CD4-positive, alpha-beta T cell treated with Interleukin-15 for 4 hours (primary cell): ENCODE results near the gene AZU1.

ENCODE experiments used
- DNase-seq: peaks from one replicate; pipeline ENCODE4 v3.0.0-alpha.2; 2020; ENCODE audit warnings: low spot score

The AZU1 gene, protein sequence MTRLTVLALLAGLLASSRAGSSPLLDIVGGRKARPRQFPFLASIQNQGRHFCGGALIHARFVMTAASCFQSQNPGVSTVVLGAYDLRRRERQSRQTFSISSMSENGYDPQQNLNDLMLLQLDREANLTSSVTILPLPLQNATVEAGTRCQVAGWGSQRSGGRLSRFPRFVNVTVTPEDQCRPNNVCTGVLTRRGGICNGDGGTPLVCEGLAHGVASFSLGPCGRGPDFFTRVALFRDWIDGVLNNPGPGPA

GRCh38 chr19:827710-828321 lies at the start of gene AZU1:
AZU1 (plus strand) TSS chr19:827837; CDS start chr19:827847, 10 bp downstream.
- DNase-seq = no peak

DNA sequence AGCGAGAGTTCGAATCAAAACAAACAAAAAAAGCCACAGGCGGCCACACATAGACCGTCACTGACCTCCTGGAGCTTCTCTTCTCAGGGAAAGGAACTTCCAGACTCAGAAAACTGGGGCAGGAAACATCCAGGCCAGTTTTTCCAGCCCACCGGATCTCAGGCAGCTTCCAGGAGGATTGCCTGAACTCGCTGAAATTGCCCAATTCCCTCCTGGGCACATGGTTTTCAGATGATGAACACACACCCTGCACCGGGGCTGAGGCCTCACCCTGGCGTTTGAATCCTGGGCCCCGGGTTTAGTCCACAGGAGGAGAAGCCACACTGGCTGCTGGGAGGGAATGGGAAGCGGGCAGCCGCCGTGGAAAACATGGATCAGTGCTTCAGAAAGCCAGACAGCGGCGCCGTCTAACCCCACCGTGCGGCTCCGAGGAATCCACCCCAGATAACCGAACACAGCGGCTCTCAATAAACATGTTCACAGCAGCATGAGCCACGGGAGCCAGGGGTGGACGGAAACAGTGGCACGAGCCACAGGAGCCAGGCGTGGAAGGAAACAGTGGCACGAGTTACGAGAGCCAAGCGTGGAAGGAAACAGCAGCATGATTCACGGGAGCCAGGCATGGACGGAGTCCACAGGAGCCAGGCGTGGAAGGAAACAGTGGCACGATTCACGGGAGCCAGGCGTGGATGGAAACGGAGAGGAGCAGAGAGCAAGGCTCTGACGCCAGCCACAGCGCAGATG lies 48.6 kb upstream of the AZU1 start:
- DNase-seq = no peak

DNA sequence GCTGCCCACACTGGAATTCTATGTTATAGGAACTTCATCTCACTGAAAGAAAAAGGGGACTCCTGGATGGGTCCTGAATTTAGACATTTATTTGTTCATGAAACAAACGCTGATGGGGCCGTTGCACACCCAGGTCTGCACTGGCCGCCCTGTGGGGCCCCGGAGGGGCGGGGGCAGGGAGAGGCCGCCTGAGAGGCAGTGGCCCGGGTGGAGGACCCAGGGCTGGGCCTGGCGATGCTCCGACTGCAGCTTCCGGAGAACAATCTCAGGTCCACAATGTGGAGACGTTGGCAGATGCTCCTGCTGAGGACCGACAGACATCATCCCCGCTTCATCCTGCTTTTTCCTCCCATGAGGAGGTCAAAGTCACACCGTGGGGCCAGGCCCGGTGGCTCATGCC lies 46.7 kb upstream of the AZU1 start:
- DNase-seq = no peak

DNA sequence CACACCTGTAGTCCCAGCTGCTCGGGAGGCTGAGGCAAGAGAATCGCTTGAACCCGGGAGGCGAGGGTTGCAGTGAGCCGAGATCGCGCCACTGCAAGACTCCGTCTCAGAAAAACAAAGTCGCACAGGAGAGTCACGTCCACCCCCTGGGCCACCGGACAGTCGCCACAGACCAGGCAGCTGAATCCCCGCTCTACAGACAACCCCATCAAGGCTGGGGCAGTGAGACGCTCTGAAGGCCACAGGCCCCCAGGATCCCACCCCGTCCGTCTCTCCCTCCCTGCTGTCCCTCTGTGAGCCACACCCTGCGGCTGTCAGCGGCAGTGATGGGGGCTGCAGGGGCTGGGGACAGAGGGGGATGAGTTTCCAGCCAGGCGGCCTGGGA lies 45.8 kb upstream of the AZU1 start:
- no peak for DNase-seq

DNA sequence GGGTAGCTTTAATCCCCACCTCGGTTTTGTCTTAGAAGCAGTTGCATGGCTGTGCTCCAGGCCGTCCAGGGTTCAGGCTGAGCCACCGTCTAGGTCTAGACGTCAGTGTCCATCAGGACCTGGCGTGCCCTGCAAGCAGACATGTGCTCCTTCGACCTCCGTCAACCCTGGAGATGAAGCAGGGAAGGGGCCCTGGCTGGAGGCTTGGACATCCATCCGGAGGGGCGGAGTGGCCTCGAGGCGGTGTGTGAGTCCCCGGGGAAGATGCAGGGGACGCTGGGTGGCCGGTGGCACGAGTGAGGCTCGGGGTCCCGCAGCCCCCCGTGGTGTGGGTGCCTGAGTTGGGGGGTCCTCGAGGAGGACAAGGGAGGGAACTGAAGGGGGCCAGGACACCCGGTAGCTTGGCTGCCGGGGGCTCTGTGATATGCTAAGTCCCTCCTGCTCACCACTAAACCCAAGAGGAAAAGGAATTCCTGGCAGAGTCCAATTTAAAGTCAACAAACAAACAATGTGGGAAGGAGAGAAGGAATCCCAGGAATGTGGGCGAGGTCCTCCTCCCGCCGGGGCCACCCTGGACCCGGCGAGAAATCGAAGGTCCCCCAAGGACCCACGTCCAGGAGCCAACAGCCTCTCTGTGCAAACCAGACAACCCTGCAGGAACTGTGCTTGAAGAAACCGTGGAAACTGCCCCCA lies 45.3 kb upstream of the AZU1 start:
- DNase-seq = no peak

GRCh38 chr19:782878-783668 lies 44.6 kb upstream of the AZU1 start:
- no peak for DNase-seq

- DNase-seq = no peak
Measured at GRCh38 chr19:784541-784940, 43.1 kb upstream of the AZU1 start.

GRCh38 chr19:787536-787935 lies 40.1 kb upstream of the AZU1 start:
- no peak for DNase-seq

- no peak for DNase-seq
Measured at GRCh38 chr19:788686-788982, 39.0 kb upstream of the AZU1 start.

DNA sequence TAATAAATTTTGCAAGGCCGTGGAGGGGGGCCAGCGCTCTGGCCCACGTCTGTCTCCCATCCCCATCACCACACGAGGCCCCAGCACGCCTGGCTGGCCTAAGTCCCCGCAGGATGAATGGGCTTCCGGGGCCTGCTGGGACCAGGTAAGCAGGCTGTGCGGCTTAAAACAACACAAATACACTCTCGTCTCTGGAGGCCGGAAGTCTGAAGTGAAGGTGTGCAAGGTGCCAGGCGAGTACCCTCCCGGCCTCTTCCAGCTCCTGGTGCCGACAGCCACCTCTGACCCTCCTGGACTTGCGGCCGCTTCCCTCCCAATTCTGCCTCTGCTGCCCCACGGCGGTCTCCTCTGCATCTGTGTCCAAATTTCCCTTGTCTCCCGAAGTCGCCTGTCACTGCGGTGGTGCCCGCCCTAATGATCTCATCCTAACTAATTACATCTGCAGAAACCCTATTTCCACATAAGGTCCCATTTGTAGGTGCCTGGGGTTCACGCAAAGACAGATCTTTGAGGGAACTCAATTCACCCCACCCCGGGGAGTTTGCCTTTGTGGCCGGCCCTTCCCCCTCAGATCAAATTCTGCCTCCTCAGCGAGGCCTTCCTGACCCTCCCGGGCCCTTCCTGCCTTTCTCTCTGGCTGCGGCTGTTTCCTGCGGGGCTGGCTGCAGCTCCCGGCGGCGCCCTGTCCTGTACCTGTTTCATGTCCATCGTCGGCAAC lies 38.5 kb upstream of the AZU1 start:
- no peak for DNase-seq

DNA sequence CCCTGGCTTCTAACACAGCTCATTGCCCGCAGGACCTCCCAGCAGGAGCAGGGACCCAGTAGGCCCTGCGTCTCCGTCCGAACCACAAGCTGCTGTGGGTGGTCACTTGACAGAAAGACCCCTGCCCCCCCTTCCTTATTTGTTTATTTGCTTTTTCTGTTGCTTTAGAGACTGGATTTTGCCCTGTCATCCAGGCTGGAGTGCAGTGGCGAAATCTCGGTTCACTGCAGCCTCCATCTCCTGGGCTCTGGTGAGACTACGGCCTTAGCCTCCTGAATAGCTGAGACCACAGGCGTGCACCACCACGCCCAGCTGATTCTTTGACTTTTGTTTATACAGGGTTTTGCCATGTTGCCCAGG lies 38.0 kb upstream of the AZU1 start:
- no peak for DNase-seq

- DNase-seq = no peak
Measured at GRCh38 chr19:791007-791566, 36.5 kb upstream of the AZU1 start.

DNA sequence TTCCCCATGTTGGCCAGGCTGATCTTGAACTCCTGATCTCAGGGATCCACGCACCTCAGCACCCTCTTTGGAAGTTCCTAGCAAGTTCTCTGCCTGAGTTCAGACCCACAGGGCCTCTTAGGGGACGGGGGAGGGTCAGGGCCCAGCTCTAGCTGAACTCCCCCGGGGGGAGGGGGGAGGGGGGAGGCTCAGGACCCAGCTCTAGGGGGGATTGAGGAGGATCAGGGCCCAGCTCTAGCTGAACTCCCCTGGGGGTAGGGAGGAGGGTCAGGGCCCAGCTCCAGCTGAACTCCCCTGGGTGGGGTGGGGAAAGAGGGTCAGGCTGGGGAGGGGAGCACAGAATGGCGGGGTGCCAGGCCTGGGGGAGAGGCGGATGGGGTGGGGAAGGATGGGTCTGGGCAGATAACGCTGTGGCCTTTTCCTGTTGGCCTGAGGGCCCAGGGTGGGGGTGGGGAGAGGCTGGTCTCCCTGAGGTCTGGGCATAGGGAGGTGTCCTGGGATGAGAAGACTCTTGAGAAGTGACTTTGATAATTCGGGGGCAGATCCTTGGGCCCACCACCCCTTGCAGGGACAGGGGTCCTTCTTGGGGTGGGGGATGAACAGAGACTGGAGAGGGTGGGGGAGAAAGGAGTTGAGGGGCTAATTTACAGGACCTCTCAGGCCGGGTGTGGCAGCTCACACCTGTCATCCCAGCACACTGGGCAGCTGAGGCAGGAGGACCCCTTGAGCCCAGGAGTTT lies 35.9 kb upstream of the AZU1 start:
- DNase-seq = no peak

GRCh38 chr19:792306-792885 lies 35.2 kb upstream of the AZU1 start:
- no peak for DNase-seq

DNA sequence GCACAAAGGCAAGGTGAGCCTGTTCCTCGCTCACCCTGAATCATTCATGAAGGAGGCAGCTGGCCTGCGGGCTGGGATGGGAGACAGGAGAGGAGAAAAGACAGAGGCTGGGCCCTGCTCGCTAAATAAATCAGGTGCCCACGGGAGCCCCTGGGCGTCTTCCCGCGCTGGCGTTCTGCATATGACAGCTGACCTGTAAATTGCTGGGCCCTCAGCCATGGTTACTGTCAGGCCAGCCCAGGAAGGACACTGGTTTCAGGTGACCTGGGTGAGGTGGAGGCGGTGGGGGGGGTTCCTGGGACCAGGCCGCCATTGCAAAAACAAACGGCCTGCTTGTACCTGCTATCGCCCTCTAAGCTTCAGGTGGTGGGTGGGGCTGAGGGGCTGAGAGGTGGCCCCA lies 33.8 kb upstream of the AZU1 start:
- DNase-seq = no peak

DNA sequence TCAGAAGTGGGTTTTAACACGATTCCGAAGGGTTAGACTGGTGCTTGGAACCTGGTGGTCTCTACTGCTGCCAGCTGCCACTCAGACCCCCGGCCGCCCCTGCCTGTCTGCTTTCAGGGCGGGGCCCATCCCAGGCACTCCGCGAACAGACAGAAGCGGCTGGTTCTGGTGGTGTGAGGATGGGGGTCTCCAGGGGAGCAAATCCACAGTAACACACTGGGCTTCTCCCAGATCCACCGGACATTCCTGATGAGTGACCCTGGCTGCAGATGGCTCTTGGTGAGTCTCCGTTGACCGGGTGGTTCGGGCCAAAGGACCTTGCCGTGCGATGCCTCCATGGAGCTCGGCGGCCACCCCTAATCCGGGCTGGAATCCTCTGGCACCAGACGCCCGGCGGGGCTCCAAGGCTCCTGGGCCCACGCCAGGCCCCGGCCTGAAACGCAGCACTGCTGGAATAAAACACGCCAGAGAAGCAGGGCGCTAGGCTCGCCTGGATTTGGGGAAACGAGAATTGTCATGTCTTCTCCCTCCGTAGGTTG lies 32.5 kb upstream of the AZU1 start:
- DNase-seq = no peak

GRCh38 chr19:795691-796581 lies 31.7 kb upstream of the AZU1 start:
- no peak for DNase-seq

GRCh38 chr19:796692-797527 lies 30.7 kb upstream of the AZU1 start, which contains the start of gene PTBP1:
PTBP1 (plus strand) TSS chr19:797452; CDS start chr19:797498, 46 bp downstream.
- DNase-seq = peak; percentile 100
